ENCODE data around the gene ZFR.
"Not testable (repeated sequence)": the region's sequence is repeated elsewhere in the genome, so short reads cannot be mapped to it uniquely, and the experiment has no call there.

The ZFR gene

GRCh38 chr5:32406650-32407049, 37.9 kb downstream of the ZFR start:
- DNase-seq (ENCODE audit: low spot score): no peak

GRCh38 chr5:32405507-32405906, 39.0 kb downstream of the ZFR start:
- no peak for DNase-seq (ENCODE audit: low spot score)

GRCh38 chr5:32403760-32404159, 40.8 kb downstream of the ZFR start:
- DNase-seq (ENCODE audit: low spot score): no peak

- DNase-seq (ENCODE audit: low spot score): no peak
These were observed 44.1 kb downstream of the ZFR start for GRCh38 chr5:32400401-32400800.

- not testable (repeated sequence) for DNase-seq (ENCODE audit: low spot score)
These were observed 45.8 kb downstream of the ZFR start for GRCh38 chr5:32398754-32399153.

GRCh38 chr5:32394981-32395380, 49.6 kb downstream of the ZFR start:
- no peak for DNase-seq (ENCODE audit: low spot score)

GRCh38 chr5:32392039-32392438, 52.5 kb downstream of the ZFR start:
- no peak for DNase-seq (ENCODE audit: low spot score)

- no peak for DNase-seq (ENCODE audit: low spot score)
These were observed 53.5 kb downstream of the ZFR start for GRCh38 chr5:32390819-32391591.

GRCh38 chr5:32388432-32389129, 56.0 kb downstream of the ZFR start:
- DNase-seq (ENCODE audit: low spot score): no peak

- no peak for DNase-seq (ENCODE audit: low spot score)
These were observed 56.7 kb downstream of the ZFR start for GRCh38 chr5:32387841-32388240.

- DNase-seq (ENCODE audit: low spot score): no peak
These were observed 57.3 kb downstream of the ZFR start for GRCh38 chr5:32387211-32387610.

GRCh38 chr5:32384621-32385020, 59.9 kb downstream of the ZFR start:
- DNase-seq (ENCODE audit: low spot score): no peak

- no peak for DNase-seq (ENCODE audit: low spot score)
These were observed 61.0 kb downstream of the ZFR start for GRCh38 chr5:32383586-32383985.

GRCh38 chr5:32383065-32383464, 61.5 kb downstream of the ZFR start:
- DNase-seq (ENCODE audit: low spot score): no peak

GRCh38 chr5:32379421-32379820, 65.1 kb downstream of the ZFR start:
- DNase-seq (ENCODE audit: low spot score): no peak

GRCh38 chr5:32378966-32379365, 65.6 kb downstream of the ZFR start:
- no peak for DNase-seq (ENCODE audit: low spot score)

GRCh38 chr5:32369542-32370155, 74.9 kb downstream of the ZFR start:
- DNase-seq (ENCODE audit: low spot score): no peak

GRCh38 chr5:32369032-32369431, 75.5 kb downstream of the ZFR start:
- DNase-seq (ENCODE audit: low spot score): no peak

GRCh38 chr5:32367271-32367670, 77.3 kb downstream of the ZFR start:
- not testable (repeated sequence) for DNase-seq (ENCODE audit: low spot score)

GRCh38 chr5:32365623-32366022, 78.9 kb downstream of the ZFR start:
- no peak for DNase-seq (ENCODE audit: low spot score)

GRCh38 chr5:32363030-32363429, 81.5 kb downstream of the ZFR start:
- no peak for DNase-seq (ENCODE audit: low spot score)

- no peak for DNase-seq (ENCODE audit: low spot score)
These were observed 82.0 kb downstream of the ZFR start for GRCh38 chr5:32362527-32362926.

- DNase-seq (ENCODE audit: low spot score): no peak
These were observed 83.6 kb downstream of the ZFR start for GRCh38 chr5:32360906-32361305.
